ENCODE results near the gene NECTIN2. TPM values are rescaled to one million over a fixed set of nuclear protein-coding genes. Genes with fewer than 3 reads are reported as not detected.

The NECTIN2 gene
- total RNA-seq (100 to 1,000 TPM in 1 of 2 donors, 10 to 100 TPM in 1; 86.7 to 145 TPM), polyA plus RNA-seq (ENCODE audit: insufficient read length in 6 of 6) (10 to 100 TPM; 66.9 to 92.1 (median 77.6) TPM)
- long read RNA-seq, donor 1, transcript NECTIN2-201 (9 exons, 2,466 nt): minor isoform, 14 of 52 reads
- long read RNA-seq, donor 1, transcript NECTIN2-202 (6 exons, 2,112 nt): major isoform, 22 of 52 reads
- long read RNA-seq, donor 1, partial matches to known transcripts: 16 of 52 reads
- long read RNA-seq, donor 1, other reads (novel, unspliced or antisense): 0 of 52 reads
- long read RNA-seq, donor 2, transcript NECTIN2-202 (6 exons, 2,112 nt): major isoform, 15 of 36 reads
- long read RNA-seq, donor 2, partial matches to known transcripts: 17 of 36 reads
- long read RNA-seq, donor 2, other reads (novel, unspliced or antisense): 0 of 36 reads
- long read RNA-seq, donor 3, transcript NECTIN2-201 (9 exons, 2,466 nt): minor isoform, 8 of 45 reads
- long read RNA-seq, donor 3, transcript NECTIN2-202 (6 exons, 2,112 nt): major isoform, 19 of 45 reads
- long read RNA-seq, donor 3, partial matches to known transcripts: 17 of 45 reads
- long read RNA-seq, donor 3, other reads (novel, unspliced or antisense): 0 of 45 reads
- long read RNA-seq, donor 4, transcript NECTIN2-202 (6 exons, 2,112 nt): major isoform, 30 of 63 reads
- long read RNA-seq, donor 4, transcript NECTIN2-201 (9 exons, 2,466 nt): minor isoform, 5 of 63 reads
- long read RNA-seq, donor 4, partial matches to known transcripts: 8 of 63 reads
- long read RNA-seq, donor 4, other reads (novel, unspliced or antisense): 19 of 63 reads
- long read RNA-seq, donor 5, transcript NECTIN2-202 (6 exons, 2,112 nt): major isoform, 17 of 45 reads
- long read RNA-seq, donor 5, transcript NECTIN2-201 (9 exons, 2,466 nt): minor isoform, 12 of 45 reads
- long read RNA-seq, donor 5, partial matches to known transcripts: 15 of 45 reads
- long read RNA-seq, donor 5, other reads (novel, unspliced or antisense): 0 of 45 reads
- long read RNA-seq, donor 6, transcript NECTIN2-201 (9 exons, 2,466 nt): minor isoform, 10 of 35 reads
- long read RNA-seq, donor 6, transcript NECTIN2-202 (6 exons, 2,112 nt): major isoform, 16 of 35 reads
- long read RNA-seq, donor 6, partial matches to known transcripts: 9 of 35 reads
- long read RNA-seq, donor 6, other reads (novel, unspliced or antisense): 0 of 35 reads
- long read RNA-seq, donor 7, transcript NECTIN2-202 (6 exons, 2,112 nt): major isoform, 9 of 15 reads
- long read RNA-seq, donor 7, transcript NECTIN2-201 (9 exons, 2,466 nt): minor isoform, 6 of 15 reads
- long read RNA-seq, donor 7, partial matches to known transcripts: 0 of 15 reads
- long read RNA-seq, donor 7, other reads (novel, unspliced or antisense): 0 of 15 reads
- long read RNA-seq, donor 8, transcript NECTIN2-201 (9 exons, 2,466 nt): minor isoform, 13 of 38 reads
- long read RNA-seq, donor 8, transcript NECTIN2-202 (6 exons, 2,112 nt): major isoform, 25 of 38 reads
- long read RNA-seq, donor 8, partial matches to known transcripts: 0 of 38 reads
- long read RNA-seq, donor 8, other reads (novel, unspliced or antisense): 0 of 38 reads
- long read RNA-seq, donor 9: 0 reads
- long read RNA-seq, donor 10, transcript NECTIN2-202 (6 exons, 2,112 nt): major isoform, 41 of 54 reads
- long read RNA-seq, donor 10, partial matches to known transcripts: 2 of 54 reads
- long read RNA-seq, donor 10, other reads (novel, unspliced or antisense): 11 of 54 reads
- long read RNA-seq, donor 11: 0 reads
- long read RNA-seq, donor 12, transcript NECTIN2-202 (6 exons, 2,112 nt): major isoform, 19 of 35 reads
- long read RNA-seq, donor 12, partial matches to known transcripts: 12 of 35 reads
- long read RNA-seq, donor 12, other reads (novel, unspliced or antisense): 0 of 35 reads

DNA sequence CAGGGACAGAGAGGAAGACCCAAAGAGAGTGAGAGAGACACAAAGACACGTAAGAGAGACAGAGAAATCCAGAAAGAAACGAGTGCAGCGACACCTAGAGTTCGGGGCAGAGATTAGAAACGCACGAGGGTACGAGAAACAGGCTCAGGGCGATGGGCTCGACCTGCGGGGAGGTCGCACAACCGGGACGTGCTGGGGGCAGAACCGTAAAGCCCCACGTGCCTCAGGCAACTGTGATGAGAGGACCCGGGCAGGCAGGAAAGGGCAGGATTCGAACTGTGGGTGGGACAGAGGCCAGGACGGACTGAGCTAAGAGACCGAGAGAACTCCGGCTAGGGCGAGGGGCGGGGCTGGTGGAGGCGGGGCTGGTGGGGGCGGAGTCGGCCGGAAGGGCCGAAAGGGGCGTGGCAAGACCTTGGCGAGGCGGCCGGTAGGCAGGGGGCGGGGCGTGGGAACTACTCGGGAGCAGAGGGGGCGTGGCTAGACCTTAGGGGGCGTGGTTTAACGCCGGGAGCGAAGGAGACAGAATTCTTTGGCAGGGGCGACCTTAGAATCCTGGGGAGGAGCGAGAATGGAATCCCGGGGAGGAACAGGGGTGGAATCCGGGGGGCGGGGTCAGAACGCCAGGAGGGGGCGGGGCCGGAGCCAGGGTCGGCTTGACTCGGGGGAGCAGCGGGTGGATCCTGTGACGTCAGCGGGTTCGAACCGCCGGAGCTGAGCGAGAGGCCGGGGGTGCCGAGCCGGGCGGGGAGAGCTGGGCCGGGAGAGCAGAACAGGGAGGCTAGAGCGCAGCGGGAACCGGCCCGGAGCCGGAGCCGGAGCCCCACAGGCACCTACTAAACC is at the start of gene NECTIN2:
NECTIN2 (plus strand) TSS at position 686 of the 843 bp plus-strand sequence. CDS start 229 bp downstream, outside the sequence.
- Histone ChIP-seq H3K36me3 (no peaks in the 10 kb centered on the region), H3K9me3 (no peaks in the 10 kb centered on the region), H3K4me3 (peak within 1 kb of the TSS; percentile 85 to 96), H3K4me1 (peaks cover 13 to 55% of the 10 kb centered on the region in 2 donors), H3K27me3 (no peaks in the 10 kb centered on the region), H3K27ac (peak within 1 kb of the TSS; percentile 93 to 96)
- DNase-seq (peak; percentile 98 to 99 (median 99)), ATAC-seq (peak; percentile 79)
- TF ChIP-seq, protein P1, sequence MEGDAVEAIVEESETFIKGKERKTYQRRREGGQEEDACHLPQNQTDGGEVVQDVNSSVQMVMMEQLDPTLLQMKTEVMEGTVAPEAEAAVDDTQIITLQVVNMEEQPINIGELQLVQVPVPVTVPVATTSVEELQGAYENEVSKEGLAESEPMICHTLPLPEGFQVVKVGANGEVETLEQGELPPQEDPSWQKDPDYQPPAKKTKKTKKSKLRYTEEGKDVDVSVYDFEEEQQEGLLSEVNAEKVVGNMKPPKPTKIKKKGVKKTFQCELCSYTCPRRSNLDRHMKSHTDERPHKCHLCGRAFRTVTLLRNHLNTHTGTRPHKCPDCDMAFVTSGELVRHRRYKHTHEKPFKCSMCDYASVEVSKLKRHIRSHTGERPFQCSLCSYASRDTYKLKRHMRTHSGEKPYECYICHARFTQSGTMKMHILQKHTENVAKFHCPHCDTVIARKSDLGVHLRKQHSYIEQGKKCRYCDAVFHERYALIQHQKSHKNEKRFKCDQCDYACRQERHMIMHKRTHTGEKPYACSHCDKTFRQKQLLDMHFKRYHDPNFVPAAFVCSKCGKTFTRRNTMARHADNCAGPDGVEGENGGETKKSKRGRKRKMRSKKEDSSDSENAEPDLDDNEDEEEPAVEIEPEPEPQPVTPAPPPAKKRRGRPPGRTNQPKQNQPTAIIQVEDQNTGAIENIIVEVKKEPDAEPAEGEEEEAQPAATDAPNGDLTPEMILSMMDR (IDR thresholded peaks at IDR 0.05): peak; percentile 36 to 42
- intact Hi-C loops (cut with DNase I): no loop called here

DNA sequence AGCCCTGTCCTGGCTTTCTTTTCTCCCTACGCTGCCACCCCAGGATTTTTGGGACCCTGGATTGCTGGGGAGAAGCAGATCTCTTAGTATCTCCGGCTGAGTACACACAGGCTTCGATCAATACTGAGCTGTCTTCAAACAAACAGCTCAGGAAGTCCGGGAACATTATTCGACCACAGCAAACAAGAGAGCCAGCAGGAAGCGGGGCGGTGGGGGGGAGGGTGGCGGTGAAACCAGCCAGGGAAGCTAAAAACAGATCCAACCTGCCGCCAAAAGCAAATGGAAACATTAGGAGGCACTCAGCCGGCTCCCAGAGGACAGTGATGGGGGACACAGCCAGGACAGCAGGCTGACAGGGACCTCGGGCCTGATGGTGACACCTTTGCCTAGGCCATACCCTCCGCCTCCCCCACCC is 49.4 kb upstream of the NECTIN2 start:
- Histone ChIP-seq H3K9me3 (no peaks in the 10 kb centered on the region), H3K4me3 (no peak overlapping the region), H3K27me3 (no peaks in the 10 kb centered on the region), H3K27ac (peak overlapping the region in 1 of 2 donors; percentile 66), H3K4me1 (peaks cover 0 to 14% of the 10 kb centered on the region in 2 donors), H3K36me3 (no peaks in the 10 kb centered on the region)
- TF ChIP-seq, protein P1 (IDR thresholded peaks at IDR 0.05): no peak
- intact Hi-C loops (cut with DNase I): no loop called here
- peak in 1 of 4 donors; percentile 43 for DNase-seq
- no peak for ATAC-seq

DNA sequence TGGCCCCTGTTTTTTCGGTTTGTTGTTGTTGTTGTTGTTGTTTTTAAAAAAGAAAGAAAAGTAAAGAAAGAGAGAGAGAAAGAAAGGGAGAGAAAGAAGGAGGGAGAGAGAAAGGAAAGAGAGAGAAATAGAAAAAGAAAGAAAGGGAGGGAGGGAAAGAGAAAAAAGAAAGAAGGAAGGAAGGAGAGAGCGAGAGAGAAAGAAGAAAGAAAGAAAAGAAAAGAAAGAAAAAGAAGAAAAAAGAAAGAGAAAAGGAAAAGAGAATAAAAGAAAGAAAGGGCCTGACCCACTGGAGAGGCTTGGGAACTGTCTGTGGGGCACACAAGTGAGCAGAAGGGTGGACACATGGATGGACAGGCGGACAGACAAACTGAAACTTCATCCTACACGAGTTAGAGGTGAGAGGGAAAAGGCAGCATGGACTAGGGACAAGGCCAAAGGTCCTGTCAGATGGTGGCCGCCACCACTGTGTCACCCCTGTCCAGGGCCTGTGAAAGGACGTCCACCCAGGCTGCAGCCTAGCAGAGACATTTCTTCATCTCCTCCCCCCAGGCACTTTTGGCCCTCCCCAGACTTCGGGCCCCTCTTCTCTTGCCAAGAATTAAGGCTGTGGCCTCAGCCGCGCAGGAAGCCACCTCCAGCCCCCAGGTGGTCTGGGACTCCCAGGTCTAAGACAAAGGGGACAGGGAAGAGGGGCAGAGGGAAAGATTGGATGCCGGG is 46.3 kb upstream of the NECTIN2 start:
- Histone ChIP-seq H3K4me1 (peaks cover 0 to 14% of the 10 kb centered on the region in 2 donors), H3K27me3 (no peaks in the 10 kb centered on the region), H3K9me3 (no peaks in the 10 kb centered on the region), H3K36me3 (no peaks in the 10 kb centered on the region), H3K27ac (no peak overlapping the region), H3K4me3 (no peak overlapping the region)
- TF ChIP-seq, protein P1 (IDR thresholded peaks at IDR 0.05): no peak
- no peak for DNase-seq
- intact Hi-C loops (cut with DNase I): loop anchor here in 1 of 2 donors (5.0 kb wide), 1 partner anchor 43 kb away; no protein-coding TSS in a partner anchor
- ATAC-seq: peak; percentile 12
